ENCODE measurements around the gene LRRC25. TPM values are rescaled to one million over a fixed set of nuclear protein-coding genes. Genes with fewer than 3 reads are reported as not detected.

Gene LRRC25
- total RNA-seq, 6 experiments from 2014 or later, result 1.9 to 12.6 (median 3.2) TPM

DNA sequence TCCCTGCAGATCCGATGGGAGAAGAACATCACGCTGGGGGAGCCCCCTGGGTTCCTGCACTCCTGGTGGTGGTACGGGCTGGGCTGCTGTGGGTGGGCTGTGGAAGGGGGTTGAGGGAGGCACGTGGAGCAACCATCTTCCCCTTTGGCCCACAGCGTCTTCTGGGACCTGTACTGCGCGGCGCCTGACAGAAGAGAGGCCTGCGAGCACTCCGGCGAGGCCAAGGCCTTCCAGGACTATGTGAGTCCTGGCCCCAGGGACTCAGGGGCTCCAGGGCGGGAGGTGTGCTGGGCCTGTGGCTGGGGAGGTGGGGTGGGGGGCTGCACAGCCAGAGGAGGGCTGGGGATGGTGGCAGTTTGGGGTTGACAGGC lies 30.3 kb upstream of the LRRC25 start:
- no peak for ATAC-seq
- Histone ChIP-seq H3K4me3 (no peak overlapping the region), H3K27ac (no peak overlapping the region), H3K4me1 (peaks cover 0 to 7% (median 0%) of the 10 kb centered on the region in 4 donors), H3K9me3 (no peaks in the 10 kb centered on the region), H3K27me3 (no peaks in the 10 kb centered on the region), H3K36me3 (no peaks in the 10 kb centered on the region)
- TF ChIP-seq, protein P1, sequence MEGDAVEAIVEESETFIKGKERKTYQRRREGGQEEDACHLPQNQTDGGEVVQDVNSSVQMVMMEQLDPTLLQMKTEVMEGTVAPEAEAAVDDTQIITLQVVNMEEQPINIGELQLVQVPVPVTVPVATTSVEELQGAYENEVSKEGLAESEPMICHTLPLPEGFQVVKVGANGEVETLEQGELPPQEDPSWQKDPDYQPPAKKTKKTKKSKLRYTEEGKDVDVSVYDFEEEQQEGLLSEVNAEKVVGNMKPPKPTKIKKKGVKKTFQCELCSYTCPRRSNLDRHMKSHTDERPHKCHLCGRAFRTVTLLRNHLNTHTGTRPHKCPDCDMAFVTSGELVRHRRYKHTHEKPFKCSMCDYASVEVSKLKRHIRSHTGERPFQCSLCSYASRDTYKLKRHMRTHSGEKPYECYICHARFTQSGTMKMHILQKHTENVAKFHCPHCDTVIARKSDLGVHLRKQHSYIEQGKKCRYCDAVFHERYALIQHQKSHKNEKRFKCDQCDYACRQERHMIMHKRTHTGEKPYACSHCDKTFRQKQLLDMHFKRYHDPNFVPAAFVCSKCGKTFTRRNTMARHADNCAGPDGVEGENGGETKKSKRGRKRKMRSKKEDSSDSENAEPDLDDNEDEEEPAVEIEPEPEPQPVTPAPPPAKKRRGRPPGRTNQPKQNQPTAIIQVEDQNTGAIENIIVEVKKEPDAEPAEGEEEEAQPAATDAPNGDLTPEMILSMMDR (IDR thresholded peaks at IDR 0.05), result no peak
- TF ChIP-seq POLR2A (IDR thresholded peaks at IDR 0.05), result no peak
- intact Hi-C loops (cut with DNase I), result no loop called here
- 56% methylated on average over 3 of the region's 12 CpGs for WGBS (ENCODE audit: insufficient coverage, low coverage, low lambda C conversion rate, missing lambda C conversion rate)
- no peak for DNase-seq

DNA sequence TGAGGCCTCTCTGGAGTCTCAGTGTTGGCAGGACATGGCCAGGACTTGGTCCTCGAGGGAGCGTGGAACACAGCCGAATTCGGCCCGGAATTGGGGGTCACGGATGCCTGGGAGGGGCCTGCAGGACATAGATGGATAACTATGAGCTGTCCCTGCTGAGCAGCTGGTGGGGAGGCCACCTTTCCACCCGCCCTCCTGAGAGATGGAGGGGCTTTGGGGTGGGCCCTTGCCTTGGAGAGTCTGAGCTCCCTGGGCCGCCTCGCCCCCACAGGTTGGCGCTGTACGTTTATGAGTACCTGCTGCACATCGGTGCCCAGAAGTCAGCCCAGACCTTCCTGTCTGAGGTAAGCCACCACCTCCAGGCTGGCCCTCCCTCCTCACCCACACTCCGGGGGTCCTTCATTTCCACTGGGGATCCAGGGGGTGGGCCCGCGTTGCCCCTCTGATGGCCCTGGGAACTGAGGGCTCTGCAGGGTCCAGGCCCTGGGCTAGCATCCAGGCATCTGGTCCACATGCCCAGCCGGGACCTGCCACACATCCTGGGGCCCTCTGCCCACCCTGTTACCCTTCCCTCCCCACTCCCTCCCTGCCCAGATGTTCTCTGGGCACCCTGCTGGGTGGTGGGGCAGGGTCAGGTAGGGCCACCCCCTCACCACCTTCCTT lies 29.8 kb upstream of the LRRC25 start:
- Histone ChIP-seq H3K36me3 (no peaks in the 10 kb centered on the region), H3K4me1 (peaks cover 0 to 7% (median 0%) of the 10 kb centered on the region in 4 donors), H3K27me3 (no peaks in the 10 kb centered on the region), H3K27ac (no peak overlapping the region), H3K9me3 (no peaks in the 10 kb centered on the region), H3K4me3 (no peak overlapping the region)
- no peak for DNase-seq
- 40% methylated on average over 1 of the region's 16 CpGs for WGBS (ENCODE audit: insufficient coverage, low coverage, low lambda C conversion rate, missing lambda C conversion rate)
- intact Hi-C loops (cut with DNase I), result no loop called here
- TF ChIP-seq, protein P1 (IDR thresholded peaks at IDR 0.05), result no peak
- no peak for TF ChIP-seq POLR2A (IDR thresholded peaks at IDR 0.05)
- no peak for ATAC-seq

DNA sequence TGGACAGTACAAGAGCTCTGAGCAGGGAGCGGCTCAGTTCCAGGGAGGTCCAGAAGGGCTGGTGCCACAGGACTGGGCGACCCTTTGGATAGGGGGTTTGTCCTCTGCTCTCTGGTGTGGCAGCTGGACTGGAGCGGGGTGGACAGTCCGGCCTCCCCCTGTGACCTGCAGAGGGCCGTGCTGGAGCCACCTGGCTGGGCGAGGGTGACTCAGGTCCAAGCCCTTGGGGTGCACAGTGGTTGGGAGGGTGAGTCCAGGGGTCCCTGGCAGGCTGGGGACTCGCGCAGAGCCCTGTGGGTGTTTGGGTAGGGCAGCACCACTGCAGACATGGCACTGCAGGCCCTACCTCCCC lies 29.0 kb upstream of the LRRC25 start:
- no peak overlapping the region for H3K27ac ChIP-seq
- H3K4me1 ChIP-seq, result peaks cover 0 to 7% (median 0%) of the 10 kb centered on the region in 4 donors
- TF ChIP-seq POLR2A (IDR thresholded peaks at IDR 0.05), result no peak
- TF ChIP-seq, protein P1 (IDR thresholded peaks at IDR 0.05), result no peak
- no peak for DNase-seq
- H3K4me3 ChIP-seq, result no peak overlapping the region
- WGBS (ENCODE audit: insufficient coverage, low coverage, low lambda C conversion rate, missing lambda C conversion rate), result no CpG with 5 or more reads among the region's 8 CpGs
- no peaks in the 10 kb centered on the region for H3K9me3 ChIP-seq
- H3K36me3 ChIP-seq, result no peaks in the 10 kb centered on the region
- intact Hi-C loops (cut with DNase I), result no loop called here
- H3K27me3 ChIP-seq, result no peaks in the 10 kb centered on the region
- ATAC-seq, result no peak

DNA sequence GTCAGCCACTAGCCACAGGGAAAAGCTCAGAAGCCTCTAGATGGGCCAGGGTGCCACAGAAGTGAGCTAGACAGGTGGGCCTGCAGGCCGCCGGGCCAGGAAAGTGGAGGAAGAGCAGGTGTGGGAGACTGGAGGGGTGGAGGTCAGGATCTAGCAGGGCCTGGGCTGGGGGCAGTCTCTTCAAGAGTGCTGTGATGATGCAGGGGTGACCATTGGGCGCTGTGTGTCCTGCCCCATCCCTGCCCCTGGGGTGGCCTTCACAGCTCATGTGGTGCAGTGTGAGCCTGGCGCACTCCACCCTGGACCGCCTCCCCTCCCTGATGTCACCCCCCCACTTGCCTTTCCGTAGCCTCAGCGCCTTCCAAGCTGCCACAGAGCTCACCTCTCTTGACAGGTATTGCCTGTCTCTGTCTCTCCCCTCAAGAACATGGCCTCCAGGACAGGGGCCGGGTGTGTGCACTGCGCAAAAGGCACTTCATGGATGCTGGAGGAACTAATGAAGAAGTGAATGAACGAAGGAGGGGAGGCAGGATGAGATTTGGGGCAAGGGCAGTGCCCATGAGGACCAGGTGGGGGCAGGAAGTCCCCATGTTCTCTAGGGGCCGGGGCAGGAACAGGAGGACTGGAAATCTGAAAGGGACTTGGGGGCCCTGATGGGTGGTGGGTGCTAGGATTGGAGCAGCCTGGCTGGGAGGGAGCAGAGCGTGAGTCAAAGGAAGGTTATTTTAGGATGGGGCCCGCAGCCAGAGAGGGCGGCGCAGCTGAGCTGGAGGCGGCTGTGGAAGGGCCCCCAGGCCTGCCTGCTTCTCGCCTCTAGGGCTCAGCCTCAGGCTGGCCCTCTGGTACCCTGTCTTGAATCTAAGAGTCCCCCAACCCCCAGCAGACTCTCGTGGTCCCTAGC lies 28.3 kb upstream of the LRRC25 start:
- no peak overlapping the region for H3K4me3 ChIP-seq
- no peak overlapping the region for H3K27ac ChIP-seq
- WGBS (ENCODE audit: insufficient coverage, low coverage, low lambda C conversion rate, missing lambda C conversion rate), result 63% methylated on average over 6 of the region's 18 CpGs
- intact Hi-C loops (cut with DNase I), result no loop called here
- H3K36me3 ChIP-seq, result no peaks in the 10 kb centered on the region
- H3K9me3 ChIP-seq, result no peaks in the 10 kb centered on the region
- no peak for DNase-seq
- H3K4me1 ChIP-seq, result peaks cover 0 to 7% (median 0%) of the 10 kb centered on the region in 4 donors
- TF ChIP-seq, protein P1 (IDR thresholded peaks at IDR 0.05), result no peak
- no peak for TF ChIP-seq POLR2A (IDR thresholded peaks at IDR 0.05)
- H3K27me3 ChIP-seq, result no peaks in the 10 kb centered on the region
- no peak for ATAC-seq
